HFFc6 (cell line): ENCODE measurements around the gene TTLL13. TPM values are rescaled to one million over a fixed set of nuclear protein-coding genes. Genes with fewer than 3 reads are reported as not detected.
A peak's percentile ranks its signal among the peaks of the same experiment; 100 is the strongest.

Experiments
- DNase-seq: peaks from one replicate; pipeline ENCODE4 v3.0.0-alpha.2; 2018
- H3K27ac Mint-ChIP-seq: 2 replicates; pipeline ENCODE4 v1.8.0; 2020; ENCODE audit warnings: mild to moderate bottlenecking, mixed read lengths
- H3K27me3 Mint-ChIP-seq: 2 replicates; pipeline ENCODE4 v1.8.0; 2021; ENCODE audit warnings: mild to moderate bottlenecking, moderate library complexity, mixed read lengths; ENCODE audit not compliant: insufficient read depth
- H3K36me3 Mint-ChIP-seq: 2 replicates; pipeline ENCODE4 v1.8.0; 2021; ENCODE audit warnings: low read depth, mixed read lengths
- H3K4me1 Mint-ChIP-seq: 2 replicates; pipeline ENCODE4 v1.8.0; 2020; ENCODE audit warnings: low read depth, mixed read lengths
- H3K4me3 Mint-ChIP-seq: 2 replicates; pipeline ENCODE4 v1.8.0; 2020; ENCODE audit warnings: mild to moderate bottlenecking, moderate library complexity, mixed read lengths
- H3K9me3 Mint-ChIP-seq: 2 replicates; pipeline ENCODE4 v1.8.0; 2020; ENCODE audit warnings: mild to moderate bottlenecking, mixed read lengths
- CTCF ChIP-seq: fragments of 200-600 bp; sonication (generic); IDR thresholded peaks from 2 replicates; pipeline ENCODE4 v1.5.0; 2021; ENCODE audit warnings: antibody characterized with exemption, mild to moderate bottlenecking
- total RNA-seq, 6 experiments: library from RNA; stranded (reverse); fragmentation: NEBNext Ultra II Directional; extraction: Animal tissue kit (Norgen Biotek cat#: 25700); gene quantifications; 2 replicates in 1 of 6; 3 replicates in 5 of 6; pipeline ENCODE4 v1.2.3, GENCODE V29; 2021

Gene TTLL13
- total RNA-seq, 6 experiments from 2014 or later = 0.07 to 0.14 TPM; not detected in 4

GRCh38 chr15:90219421-90220141, 29.8 kb upstream of the TTLL13 start:
- Mint-ChIP-seq H3K27ac (no peak overlapping the region), H3K9me3 (no peaks in the 10 kb centered on the region), H3K27me3 (no peaks in the 10 kb centered on the region), H3K4me3 (no peak overlapping the region), H3K4me1 (peaks cover 9% of the 10 kb centered on the region; the same call in 1 of the 2 replicates), H3K36me3 (no peaks in the 10 kb centered on the region)
- no peak for DNase-seq
- peak; percentile 84 for TF ChIP-seq CTCF

- Mint-ChIP-seq H3K9me3 (no peaks in the 10 kb centered on the region), H3K4me3 (no peak overlapping the region), H3K27me3 (no peaks in the 10 kb centered on the region), H3K36me3 (no peaks in the 10 kb centered on the region), H3K27ac (no peak overlapping the region), H3K4me1 (peaks cover 9% of the 10 kb centered on the region; the same call in 1 of the 2 replicates)
- peak; percentile 75 for DNase-seq
- peak; percentile 83 for TF ChIP-seq CTCF
These were observed 28.0 kb upstream of the TTLL13 start for GRCh38 chr15:90221246-90221900.

- H3K27me3 Mint-ChIP-seq = no peaks in the 10 kb centered on the region
- no peaks in the 10 kb centered on the region for H3K9me3 Mint-ChIP-seq
- no peak overlapping the region for H3K4me3 Mint-ChIP-seq
- H3K4me1 Mint-ChIP-seq = peaks cover 9% of the 10 kb centered on the region; the same call in 1 of the 2 replicates
- no peak for DNase-seq
- TF ChIP-seq CTCF = no peak
- no peaks in the 10 kb centered on the region for H3K36me3 Mint-ChIP-seq
- H3K27ac Mint-ChIP-seq = no peak overlapping the region
These were observed 26.8 kb upstream of the TTLL13 start for GRCh38 chr15:90222547-90222946.

GRCh38 chr15:90223441-90224165, 25.8 kb upstream of the TTLL13 start:
- Mint-ChIP-seq H3K9me3 (no peaks in the 10 kb centered on the region), H3K27ac (no peak overlapping the region), H3K36me3 (no peaks in the 10 kb centered on the region), H3K4me3 (no peak overlapping the region), H3K27me3 (no peaks in the 10 kb centered on the region), H3K4me1 (peaks cover 9% of the 10 kb centered on the region; the same call in 1 of the 2 replicates)
- DNase-seq = no peak
- no peak for TF ChIP-seq CTCF

GRCh38 chr15:90225047-90225446, 24.3 kb upstream of the TTLL13 start:
- H3K27me3 Mint-ChIP-seq = no peaks in the 10 kb centered on the region
- no peak for TF ChIP-seq CTCF
- H3K9me3 Mint-ChIP-seq = no peaks in the 10 kb centered on the region
- no peaks in the 10 kb centered on the region; the same call in 1 of the 2 replicates for H3K36me3 Mint-ChIP-seq
- H3K4me1 Mint-ChIP-seq = peaks cover 9% of the 10 kb centered on the region; the same call in 1 of the 2 replicates
- no peak overlapping the region for H3K4me3 Mint-ChIP-seq
- DNase-seq = no peak
- H3K27ac Mint-ChIP-seq = no peak overlapping the region
